LoVo (cell line): ENCODE measurements around the gene ESRRA.

ENCODE experiments used
- DNase-seq: peaks from one replicate; pipeline ENCODE4 v3.0.0-alpha.2; 2016; ENCODE audit warnings: low spot score

Gene ESRRA

DNA sequence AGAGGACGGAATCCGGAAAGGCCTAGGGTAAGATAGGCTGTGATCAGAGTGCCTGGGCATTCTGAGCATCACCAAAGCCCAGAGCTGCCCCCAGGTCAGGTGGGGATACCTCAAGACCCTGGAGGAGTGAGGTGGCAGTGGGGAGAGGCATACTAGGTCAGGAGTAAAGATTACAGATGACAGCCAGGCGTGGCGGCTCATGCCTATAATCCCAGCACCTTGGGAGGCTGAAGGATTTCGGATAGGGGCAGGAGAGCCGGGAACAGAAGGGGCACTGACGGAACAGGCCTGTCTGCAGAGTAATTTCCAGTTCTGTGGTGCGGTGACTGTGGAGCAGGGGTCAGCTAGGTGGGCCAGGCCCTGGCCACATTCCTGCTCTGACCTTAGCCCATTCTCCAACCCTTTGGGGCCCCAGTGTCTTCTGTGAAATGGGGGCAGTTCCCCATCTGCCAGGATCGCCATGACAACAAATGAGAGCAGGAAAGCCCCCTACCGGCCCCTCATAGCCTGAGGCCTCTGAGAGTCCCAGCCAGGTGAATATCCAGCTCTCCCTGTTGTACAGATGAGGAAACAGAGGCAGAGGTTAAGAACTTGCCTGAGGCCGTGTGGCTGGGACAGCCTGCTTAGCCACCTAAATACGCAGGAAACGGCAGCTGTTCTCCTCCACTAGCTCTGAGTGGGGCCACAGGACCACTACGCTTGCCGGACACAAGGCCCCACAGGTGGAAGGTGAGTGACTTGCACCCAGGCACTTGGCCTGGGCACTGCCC is 30.1 kb upstream of the ESRRA start:
- DNase-seq: no peak

DNA sequence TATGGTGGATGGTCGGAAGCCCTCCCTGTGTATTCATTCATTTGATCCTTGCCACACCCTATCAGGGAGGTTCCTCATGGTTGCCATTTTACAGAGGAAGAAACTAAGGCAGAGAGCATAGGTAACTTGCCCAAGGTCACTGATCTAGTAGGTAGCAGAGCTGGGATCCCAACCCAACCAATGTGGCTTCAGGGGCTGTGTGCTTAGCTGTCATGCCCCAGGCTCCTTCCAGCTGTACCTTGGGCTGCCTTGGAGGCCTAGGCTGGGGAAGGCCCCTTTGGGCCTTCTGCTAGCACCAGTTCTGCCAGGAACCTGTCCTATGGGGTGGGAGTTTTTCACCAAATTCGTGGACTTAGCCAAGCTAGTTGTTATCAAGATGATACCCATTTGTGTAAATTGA is 29.5 kb upstream of the ESRRA start:
- DNase-seq: no peak

DNA sequence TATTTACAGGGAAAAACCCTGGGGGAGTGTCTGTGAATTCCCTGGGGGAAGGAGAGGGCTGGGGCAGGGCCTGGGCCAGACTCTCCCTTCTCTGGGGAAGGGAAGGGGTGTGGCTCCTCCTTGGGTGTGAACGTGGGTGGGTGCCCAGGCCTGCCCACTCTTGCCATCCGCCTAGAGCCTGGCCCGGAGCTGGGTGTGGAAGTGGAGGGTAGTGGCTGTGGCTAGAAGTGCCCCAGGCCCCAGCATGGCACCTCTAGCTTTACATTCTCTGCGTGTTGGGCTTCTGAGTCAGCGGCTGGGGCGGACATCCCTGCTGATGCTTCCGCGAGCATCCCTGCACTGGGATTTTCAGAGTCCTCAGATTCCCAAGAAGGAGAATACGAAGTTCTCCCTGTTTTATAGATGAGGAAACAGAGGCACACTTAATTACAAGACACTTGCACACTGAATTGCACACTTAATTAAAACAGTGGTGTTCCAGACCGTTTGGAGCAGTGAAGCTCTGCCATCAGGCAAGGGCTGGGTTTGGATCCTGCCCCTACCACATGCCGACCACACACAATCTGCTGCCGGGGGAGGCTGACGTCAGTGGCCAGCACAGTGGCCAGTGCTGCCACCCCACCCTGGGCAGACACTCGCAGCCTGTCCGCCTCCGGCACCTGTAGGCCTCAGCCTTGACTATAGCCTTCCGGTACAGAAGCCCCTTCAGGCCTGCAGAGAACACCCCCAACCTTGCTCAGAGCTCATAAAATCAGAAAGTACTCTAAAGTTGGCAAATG is 28.5 kb upstream of the ESRRA start:
- DNase-seq: peak; percentile 75

DNA sequence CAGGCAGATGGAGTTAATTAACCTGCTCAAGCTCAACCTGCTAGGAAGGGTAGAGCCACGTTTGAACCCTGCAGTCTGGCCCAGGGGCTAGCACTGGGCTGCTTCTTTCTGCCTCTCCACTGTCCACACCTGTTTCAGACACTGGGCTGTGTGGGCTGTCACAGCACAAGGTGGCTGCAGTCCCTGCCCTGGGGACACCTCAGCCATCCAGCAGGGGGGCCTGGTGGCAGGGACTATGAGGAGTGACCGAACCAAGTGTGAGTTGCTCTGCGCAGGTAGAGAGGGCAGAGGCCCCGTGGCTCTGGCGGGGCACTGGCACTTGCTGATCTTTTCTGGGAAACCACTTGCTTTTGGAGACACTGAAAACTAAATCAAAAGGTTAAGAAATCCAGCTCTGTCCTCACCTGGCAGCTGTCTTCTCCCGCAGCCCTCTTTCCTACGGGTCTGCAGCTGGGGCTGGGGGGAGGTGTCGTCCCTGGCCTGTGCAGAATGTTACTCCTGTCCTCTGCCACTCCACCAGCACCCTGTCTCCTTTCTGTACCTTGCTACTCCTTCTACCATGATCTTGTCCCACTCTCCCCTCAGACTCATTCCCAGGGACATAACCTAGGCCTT is 26.6 kb upstream of the ESRRA start:
- no peak for DNase-seq

DNA sequence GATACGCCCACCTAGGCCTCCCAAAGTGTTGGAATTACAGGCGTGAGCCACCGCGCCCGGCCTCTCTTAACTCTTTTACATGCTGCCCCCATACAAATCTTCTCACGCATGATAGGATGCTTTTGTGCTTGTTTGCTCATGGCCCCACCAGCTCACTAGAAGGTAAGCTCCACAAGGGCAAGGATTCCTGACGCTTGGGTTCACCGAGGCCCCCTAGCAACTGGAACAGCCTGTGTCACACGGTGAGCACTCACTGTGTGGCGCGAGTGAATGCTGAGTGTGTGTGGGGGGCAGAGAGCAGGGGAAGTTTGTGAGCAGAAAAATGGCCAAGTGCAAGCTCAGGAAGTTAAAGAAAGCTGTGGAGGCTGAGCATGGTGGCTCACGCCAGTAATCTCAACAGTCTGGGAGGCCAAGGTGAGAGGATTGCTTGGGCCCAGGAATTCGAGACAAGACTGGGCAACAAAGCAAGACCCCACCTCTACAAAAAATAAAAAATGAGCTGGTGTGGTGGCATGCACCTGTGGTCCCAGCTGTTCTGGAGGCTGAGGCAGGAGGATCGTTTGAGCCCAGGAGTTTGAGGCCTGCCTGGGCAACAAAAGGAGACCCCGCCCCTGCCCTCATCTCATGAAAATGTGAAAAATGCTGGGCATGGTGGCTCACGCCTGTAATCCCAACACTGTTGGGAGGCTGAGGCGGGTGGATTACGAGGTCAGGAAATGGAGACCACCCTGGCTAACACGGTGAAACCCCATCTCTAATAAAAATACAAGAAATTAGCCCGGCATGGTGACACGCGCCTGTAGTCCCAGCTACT is 23.2 kb upstream of the ESRRA start:
- no peak for DNase-seq

DNA sequence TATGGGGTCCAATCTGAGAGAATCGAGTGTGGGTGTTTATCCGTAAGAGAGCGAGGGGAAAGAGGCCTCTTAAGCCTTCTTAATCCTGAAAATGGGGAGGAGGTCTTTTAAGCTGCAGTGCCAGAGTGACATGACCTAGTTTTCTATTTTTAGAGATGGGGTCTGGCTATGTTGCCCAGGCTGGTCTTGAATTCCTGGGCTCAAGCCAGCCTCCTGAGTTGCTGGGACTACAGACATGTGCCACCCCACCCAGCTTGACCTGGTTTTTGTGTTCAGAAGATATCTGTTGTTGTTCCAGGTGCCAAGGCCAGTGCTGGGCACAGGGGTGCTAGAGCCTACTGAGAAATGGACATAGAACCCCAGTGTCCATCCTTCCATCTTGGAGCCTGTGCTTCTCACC is 22.2 kb upstream of the ESRRA start:
- DNase-seq: no peak

DNA sequence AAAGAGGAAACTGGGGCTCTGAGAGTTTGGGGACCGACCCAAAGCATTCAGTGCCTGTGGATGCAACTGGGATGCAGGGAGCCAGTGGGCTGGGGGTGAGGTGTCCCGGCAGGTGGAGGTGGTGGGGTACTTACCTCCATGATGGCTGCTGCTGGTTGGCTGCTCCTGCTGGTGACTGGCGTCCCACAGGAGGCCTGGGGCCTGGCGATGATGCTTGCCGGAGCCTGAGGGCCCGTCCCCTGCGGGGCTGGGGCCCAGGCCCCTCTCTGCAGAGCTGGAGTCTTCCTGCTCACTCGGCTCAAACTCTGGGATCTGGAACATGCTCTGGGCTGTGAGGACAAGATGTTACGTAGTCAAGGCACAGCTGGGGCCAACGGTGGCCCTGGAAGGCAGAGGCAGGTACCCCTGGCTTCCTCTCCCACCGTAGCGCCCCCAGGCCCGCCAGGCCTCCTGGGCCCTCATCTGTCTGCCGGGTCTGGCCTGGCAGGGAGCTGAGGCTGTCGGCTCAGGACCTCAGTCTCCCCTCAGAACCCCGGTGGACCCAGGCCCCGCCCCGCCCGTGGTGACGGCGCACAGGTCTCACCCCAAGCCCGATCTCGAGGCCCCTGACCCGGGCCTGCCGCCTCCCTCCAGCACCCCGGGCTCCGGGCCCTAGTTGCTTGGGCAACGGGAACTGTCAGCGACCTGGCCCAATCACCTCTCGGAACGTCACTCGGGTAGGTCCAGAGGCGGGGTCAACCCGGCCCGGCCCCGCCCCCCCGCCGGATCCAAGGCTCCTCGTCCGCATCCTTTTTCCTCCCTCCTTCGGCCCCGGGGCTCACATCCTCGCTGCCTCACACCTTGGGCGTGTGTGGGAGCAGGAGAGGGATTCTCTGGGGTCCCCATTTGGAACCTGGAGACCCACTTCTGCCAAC is 21.0 kb upstream of the ESRRA start, which contains the start of gene BAD:
Gene BAD (minus strand): TSS at position 618 of the 914 bp plus-strand sequence. CDS start 297 bp downstream, at position 321.
- DNase-seq: peak; percentile 92

DNA sequence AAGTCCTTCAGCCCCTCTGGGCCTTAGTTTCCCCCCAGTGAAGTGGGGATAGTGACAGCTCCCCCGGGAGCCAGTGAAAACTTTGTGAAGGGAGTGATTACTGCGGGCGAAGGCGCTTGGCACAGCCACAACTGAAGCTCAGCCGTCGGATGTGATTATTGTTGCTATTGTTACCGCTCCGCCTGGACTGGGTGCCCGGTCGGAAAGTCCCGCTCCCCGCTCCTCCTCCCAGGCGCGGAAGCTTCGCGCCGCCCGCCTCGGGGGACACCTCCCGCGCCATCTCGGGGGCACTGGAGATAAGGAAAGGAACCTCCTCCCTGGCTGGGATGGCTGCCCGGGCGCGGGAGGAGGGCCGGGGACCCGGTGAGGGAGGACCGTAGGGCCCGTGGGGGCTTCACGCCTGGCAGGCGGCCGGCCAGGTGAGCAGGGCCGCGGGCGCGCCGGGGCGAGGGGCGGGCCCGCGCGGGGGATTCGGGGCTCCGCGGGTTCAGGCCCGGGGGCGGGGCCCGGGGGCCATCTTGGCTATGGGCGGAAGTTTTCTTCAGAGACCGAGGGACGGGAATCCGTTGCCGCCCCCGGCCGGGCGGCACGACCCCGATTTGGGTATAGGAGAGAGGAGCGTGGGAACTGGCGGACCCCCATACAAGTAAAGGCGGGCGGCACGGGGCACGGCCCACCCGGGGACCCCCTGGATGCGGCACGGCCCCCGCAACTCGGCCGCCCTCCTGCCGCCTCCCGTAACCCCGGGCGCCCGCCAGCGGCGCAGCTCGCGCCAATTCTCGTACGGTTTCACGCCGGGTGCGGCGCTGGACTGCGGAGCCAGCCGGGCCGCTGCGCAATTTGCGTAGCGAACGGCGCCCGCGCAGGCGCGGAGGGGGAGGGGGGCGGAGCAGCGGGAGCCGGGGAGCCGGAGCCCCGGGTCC is 20.1 kb upstream of the ESRRA start, which contains the start of gene GPR137:
Gene GPR137 (plus strand): TSS at position 887 of the 923 bp plus-strand sequence. CDS start 677 bp downstream, outside the sequence.
- DNase-seq: peak; percentile 75

DNA sequence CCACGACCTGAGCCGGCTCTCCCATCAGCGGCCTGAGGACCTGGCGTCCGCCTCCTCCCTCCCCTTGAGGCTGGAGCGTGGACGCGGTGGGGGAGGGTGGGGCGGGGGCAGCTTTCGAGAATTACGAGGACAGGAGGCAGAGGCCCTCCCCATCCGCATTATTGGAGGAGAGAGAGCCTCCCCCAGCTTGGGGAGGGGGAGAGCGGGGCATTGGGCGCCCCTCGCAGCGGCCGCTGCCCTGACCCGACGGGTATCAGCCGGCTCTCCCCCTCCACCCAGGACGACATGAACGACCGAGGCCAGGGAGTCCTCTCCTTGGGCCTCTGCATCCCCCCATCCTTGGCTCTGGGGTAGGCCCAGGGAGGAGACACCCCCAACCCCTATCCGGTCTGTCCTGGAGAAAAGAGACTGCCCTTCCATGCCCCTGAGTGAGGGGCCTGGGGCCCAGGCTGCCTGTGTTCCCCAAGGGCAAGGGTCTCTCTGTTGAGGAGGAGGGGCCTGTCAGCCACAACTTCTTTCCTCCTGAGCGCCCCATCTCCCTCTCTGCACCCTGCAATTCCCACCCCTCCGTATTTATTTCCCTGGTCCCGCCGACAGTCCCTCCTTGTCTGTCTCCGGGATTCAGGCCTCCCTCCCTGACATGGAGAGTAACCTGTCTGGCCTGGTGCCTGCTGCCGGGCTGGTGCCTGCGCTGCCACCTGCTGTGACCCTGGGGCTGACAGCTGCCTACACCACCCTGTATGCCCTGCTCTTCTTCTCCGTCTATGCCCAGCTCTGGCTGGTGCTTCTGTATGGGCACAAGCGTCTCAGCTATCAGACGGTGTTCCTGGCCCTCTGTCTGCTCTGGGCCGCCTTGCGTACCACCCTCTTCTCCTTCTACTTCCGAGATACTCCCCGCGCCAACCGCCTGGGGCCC is 19.2 kb upstream of the ESRRA start:
- DNase-seq: peak; percentile 46

DNA sequence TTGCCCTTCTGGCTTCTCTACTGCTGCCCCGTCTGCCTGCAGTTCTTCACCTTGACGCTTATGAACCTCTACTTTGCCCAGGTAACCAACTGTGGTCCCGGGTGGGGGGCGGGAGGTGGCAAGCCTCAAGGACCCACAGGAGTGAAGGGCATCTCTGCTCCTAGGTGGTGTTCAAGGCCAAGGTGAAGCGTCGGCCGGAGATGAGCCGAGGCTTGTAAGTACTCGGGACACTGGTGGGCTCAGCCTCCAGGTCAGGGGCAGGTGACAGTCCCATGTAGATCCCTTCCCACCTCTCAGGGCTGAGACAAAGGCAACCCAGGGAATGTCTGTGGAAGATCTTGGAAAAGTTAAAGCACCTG is 18.5 kb upstream of the ESRRA start:
- DNase-seq: no peak

DNA sequence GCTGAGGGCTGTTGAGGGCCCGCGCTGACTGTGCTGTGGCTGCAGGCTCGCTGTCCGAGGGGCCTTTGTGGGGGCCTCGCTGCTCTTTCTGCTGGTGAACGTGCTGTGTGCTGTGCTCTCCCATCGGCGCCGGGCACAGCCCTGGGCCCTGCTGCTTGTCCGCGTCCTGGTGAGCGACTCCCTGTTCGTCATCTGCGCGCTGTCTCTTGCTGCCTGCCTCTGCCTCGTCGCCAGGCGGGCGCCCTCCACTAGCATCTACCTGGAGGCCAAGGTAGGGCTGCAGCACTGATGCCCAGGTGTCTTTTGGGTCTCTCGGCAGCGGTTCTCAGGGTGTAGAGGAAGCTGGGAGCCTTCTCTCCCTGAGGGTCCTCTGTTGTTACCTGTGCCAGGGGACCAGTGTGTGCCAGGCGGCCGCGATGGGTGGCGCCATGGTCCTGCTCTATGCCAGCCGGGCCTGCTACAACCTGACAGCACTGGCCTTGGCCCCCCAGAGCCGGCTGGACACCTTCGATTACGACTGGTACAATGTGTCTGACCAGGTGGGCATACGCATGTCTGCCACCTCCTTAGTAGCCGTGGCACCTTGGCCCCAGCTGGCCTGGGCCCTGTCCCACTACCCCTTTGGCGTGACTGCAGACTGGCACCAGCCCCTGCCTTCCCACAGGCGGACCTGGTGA is 17.5 kb upstream of the ESRRA start:
- DNase-seq: no peak

DNA sequence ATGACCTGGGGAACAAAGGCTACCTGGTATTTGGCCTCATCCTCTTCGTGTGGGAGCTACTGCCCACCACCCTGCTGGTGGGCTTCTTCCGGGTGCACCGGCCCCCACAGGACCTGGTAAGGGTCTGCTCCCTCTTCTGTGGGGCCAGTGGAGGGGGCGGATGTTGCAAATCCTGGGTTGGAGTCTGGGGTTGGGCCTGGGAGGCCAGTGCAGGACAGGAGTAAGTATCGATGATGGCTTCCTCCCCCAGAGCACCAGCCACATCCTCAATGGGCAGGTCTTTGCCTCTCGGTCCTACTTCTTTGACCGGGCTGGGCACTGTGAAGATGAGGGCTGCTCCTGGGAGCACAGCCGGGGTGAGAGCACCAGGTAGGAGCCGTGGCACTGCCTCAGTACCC is 17.0 kb upstream of the ESRRA start:
- DNase-seq: no peak

DNA sequence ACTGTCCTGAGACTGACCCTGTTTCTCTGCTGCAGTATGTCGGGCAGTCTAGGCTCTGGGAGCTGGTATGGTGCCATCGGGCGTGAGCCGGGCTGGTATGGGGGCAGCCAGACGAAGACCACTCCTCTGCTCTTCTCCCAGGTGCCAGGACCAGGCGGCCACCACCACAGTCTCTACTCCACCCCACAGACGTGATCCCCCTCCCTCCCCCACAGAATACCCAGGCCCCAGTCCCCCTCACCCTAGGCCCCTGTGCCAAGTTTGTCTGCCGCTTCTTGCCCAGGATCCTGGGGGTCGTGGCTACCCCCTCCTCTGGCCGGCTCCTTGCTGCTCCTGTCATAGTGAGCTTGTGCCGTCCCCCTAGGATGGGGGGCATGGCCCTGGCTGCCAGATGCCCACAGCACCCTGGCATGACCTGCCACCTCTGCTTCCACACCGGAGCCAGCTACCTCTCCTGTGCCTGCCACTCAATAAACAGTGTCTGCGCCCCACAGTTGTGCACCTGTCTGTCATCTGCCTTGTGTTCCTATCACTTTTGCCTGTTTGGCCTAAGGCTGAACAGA is 16.2 kb upstream of the ESRRA start:
- no peak for DNase-seq

DNA sequence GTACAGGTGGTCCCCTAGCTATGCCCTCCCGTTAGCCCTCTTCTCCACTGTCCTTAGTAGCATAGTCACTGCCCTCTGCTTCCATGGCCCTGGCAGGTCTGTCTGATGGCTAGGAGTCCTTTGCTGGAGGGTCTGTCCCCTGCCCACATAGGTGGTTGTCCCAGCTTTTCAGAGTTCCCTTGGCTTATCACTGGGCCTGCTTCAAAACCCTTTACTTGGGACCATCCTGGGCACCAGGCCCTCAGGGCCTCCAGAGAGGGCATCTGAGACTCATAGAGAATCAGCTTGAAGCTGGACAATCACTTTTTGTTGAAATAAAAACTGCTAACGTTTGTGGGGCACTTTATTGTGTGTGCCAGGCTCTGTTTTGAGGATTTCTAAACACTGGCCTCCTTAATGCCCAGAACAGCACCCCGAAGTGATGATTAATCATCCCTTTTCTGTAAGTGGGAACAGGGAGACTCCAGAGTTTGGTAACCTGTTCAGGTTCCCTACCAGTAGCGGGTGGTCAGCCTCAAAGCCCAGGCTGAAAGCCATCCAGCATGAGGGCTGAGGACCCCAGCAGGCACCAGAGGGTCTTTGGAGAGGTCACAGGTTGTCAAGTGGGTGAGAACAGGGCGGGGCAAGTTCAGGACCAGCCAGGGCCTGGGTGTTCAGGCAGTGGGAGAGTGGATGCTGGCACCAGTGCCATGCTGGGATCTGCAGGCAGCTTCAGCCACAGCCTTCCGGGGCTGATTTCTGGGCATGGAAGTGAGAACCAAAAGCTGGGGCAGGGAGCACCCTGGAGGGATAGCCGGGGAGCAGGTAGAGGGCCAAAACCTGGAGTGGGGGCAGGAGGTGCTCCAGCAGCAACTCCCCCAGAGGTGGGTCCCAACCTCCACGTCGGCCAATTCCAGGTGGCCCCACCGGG is 14.7 kb upstream of the ESRRA start:
- no peak for DNase-seq

DNA sequence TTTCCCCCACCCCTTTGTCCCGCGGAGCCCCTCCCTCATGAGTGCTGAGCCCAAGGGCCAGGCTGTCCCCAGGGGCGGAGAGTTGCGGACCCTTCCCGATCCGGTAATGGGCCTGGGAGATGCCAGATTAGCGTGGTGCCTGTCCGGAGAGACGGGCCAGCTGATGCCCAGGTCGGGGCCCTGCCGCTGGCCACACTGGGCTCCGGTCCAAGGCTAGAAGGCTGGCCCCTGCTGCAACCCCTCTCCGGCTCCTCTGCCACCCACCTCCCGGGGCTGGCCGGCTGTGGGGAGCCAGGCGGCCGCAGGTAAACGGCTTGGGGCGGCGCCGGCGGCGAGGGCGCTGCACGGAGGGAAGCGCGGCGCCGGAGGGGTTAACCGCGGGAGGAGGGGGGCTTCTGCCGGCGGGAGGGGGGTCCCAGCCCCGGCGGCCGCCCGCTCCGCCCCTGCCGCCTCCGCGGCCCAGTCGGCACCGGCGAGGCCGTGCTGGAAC is 14.0 kb upstream of the ESRRA start, which contains the start of gene KCNK4:
Gene KCNK4 (plus strand): TSS at position 41 of the 490 bp plus-strand sequence. CDS start 1,717 bp downstream, outside the sequence.
- no peak for DNase-seq

DNA sequence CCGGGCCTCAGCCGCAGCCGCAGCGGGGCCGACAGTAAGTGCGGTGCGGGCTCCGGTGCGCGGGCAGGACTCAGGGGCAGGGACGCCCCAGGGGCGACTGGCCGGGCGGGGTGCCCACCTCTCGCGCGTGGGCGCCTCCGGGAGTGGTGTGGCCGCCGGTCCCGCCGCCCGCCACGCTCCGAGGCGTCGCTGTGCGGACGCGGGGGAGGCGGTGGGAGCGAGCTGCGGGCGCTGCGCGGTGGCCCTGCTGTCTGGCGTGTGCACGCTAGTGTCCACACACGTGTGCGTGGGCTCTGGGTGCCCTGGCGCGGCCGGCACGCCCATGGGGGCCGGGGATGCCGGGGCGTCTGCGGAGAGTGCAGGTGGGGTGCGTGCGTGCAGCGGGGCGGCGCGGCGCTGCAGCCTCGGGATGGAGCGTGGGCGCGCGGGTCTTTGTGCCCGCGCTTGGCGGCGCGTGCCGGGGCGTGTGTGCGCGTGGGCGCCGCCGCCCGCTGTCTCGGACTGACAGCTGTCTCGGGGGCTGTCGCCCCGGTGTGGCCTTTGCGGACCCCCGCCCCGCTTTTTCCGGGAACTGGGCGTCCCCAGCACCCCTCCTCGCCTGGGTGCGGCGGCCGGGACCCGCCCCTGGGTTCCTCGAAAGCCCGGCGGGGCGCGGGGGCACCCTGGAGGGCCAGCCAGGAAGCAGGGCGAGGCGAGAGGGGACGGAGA is 13.4 kb upstream of the ESRRA start:
- no peak for DNase-seq
